ENCODE measurements around the gene MASTL.

MASTL gene

GRCh38 chr10:27235706-27236105 lies 80.6 kb downstream of the MASTL start:
- Histone ChIP-seq H3K4me1 (ENCODE audit: control insufficient read depth, low read length) (peaks cover 25% of the 10 kb centered on the region), H3F3A (ENCODE audit: control insufficient read depth, insufficient read depth) (no peaks in the 10 kb centered on the region), H4K20me1 (ENCODE audit: control insufficient read depth, insufficient read depth, low read depth, low read length) (no peaks in the 10 kb centered on the region), H3K36me3 (ENCODE audit: control insufficient read depth, low read length) (peaks cover 27% of the 10 kb centered on the region), H3K4me3 (ENCODE audit: low read length) (no peak overlapping the region), H3K27me3 (ENCODE audit: control insufficient read depth, low read length) (no peaks in the 10 kb centered on the region), H3K4me2 (ENCODE audit: low read length) (no peak overlapping the region), H3K27ac (ENCODE audit: low read depth, low read length) (no peak overlapping the region), H3K9me3 (ENCODE audit: control insufficient read depth, insufficient read depth, low read length) (no peaks in the 10 kb centered on the region), H3K79me2 (ENCODE audit: control insufficient read depth, low read length) (peaks cover 36% of the 10 kb centered on the region), H3K9me2 (replicated peaks; ENCODE audit: control insufficient read depth, low read length) (no peaks in the 10 kb centered on the region)
- no peak for TF ChIP-seq EZH2phosphoT487 (IDR thresholded peaks at IDR 0.05; ENCODE audit: borderline replicate concordance, low read length)
- TF ChIP-seq CTCF (IDR thresholded peaks at IDR 0.05; ENCODE audit: low read depth, low read length, poor library complexity, severe bottlenecking) = no peak
